ENCODE data around the gene POLN. TPM values are rescaled to one million over a fixed set of nuclear protein-coding genes. Genes with fewer than 3 reads are reported as not detected.

The POLN gene
- total RNA-seq, 2 experiments from 2014 or later = 2.1 to 2.3 TPM

GRCh38 chr4:2175990-2176698, 65.8 kb downstream of the POLN start:
- Mint-ChIP-seq H3K27ac (no peak overlapping the region), H3K36me3 (ENCODE audit: low read depth) (no peaks in the 10 kb centered on the region), H3K4me3 (no peak overlapping the region), H3K27me3 (no peaks in the 10 kb centered on the region), H3K4me1 (ENCODE audit: low read depth) (peaks cover 21% of the 10 kb centered on the region), H3K9me3 (no peaks in the 10 kb centered on the region)
- Histone ChIP-seq H3K36me3 (ENCODE audit: insufficient read depth, low read length) (no peaks in the 10 kb centered on the region), H3K9me3 (ENCODE audit: control insufficient read depth in 1 of 2, insufficient read depth in 1 of 2, low read length in 2 of 2) (no peaks in the 10 kb centered on the region), H3K4me1 (ENCODE audit: insufficient read depth, low read length) (peaks cover 9% of the 10 kb centered on the region), H3K27ac (ENCODE audit: low read depth in 1 of 2, low read length in 2 of 2) (no peak overlapping the region), H3K27me3 (ENCODE audit: control insufficient read depth in 1 of 2, insufficient read depth in 2 of 2, low read length in 2 of 2) (no peaks in the 10 kb centered on the region), H3K4me3 (ENCODE audit: low read length) (no peak overlapping the region)
- intact Hi-C loops (cut with DNase I, micrococcal nuclease) = no loop called here
- ChIA-PET CTCF (no interaction called here), POLR2A (no interaction called here)
- ATAC-seq (ENCODE audit: poor library complexity) = no peak
- DNase-seq = no peak
- no peak for TF ChIP-seq CTCF (IDR thresholded peaks at IDR 0.05)

DNA sequence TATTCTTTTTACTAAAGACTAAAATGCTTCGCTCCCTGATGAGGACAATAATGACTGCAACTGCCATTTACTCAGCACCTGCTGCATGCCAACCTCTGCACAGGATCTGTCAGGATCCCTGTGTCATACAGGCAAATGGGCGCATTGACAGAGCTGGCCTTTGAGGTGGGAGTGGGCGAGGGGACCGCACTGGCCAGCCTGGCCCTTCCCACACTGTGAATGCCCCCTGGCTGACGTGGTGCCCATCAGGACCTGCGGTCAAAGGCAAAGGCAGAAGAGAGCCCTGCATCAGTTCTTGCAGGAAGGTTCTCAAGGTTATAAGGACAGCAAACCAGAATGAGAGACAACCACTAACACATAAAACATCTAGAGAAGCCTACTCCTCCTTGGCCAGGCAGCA, 67.9 kb downstream of the POLN start:
- Mint-ChIP-seq H3K4me1 (ENCODE audit: low read depth) (peaks cover 21% of the 10 kb centered on the region), H3K4me3 (no peak overlapping the region), H3K27ac (no peak overlapping the region), H3K9me3 (no peaks in the 10 kb centered on the region), H3K36me3 (ENCODE audit: low read depth) (no peaks in the 10 kb centered on the region), H3K27me3 (no peaks in the 10 kb centered on the region)
- CTCF ChIA-PET = no interaction called here
- Histone ChIP-seq H3K9me3 (ENCODE audit: control insufficient read depth in 1 of 2, insufficient read depth in 1 of 2, low read length in 2 of 2) (no peaks in the 10 kb centered on the region), H3K36me3 (ENCODE audit: insufficient read depth, low read length) (no peaks in the 10 kb centered on the region), H3K4me3 (ENCODE audit: low read length) (no peak overlapping the region), H3K4me1 (ENCODE audit: insufficient read depth, low read length) (peaks cover 9% of the 10 kb centered on the region), H3K27me3 (ENCODE audit: control insufficient read depth in 1 of 2, insufficient read depth in 2 of 2, low read length in 2 of 2) (no peaks in the 10 kb centered on the region), H3K27ac (ENCODE audit: low read depth in 1 of 2, low read length in 2 of 2) (no peak overlapping the region)
- ATAC-seq (ENCODE audit: poor library complexity) (no peak), DNase-seq (no peak)
- POLR2A ChIA-PET = interaction anchor here (0.6 kb wide), 1 partner anchor 62 kb away, joined by 3 read pairs; no protein-coding TSS in a partner anchor
- intact Hi-C loops (cut with DNase I, micrococcal nuclease) = no loop called here
- TF ChIP-seq CTCF (IDR thresholded peaks at IDR 0.05) = no peak

GRCh38 chr4:2172627-2173231, 69.2 kb downstream of the POLN start:
- Mint-ChIP-seq H3K36me3 (ENCODE audit: low read depth) (no peaks in the 10 kb centered on the region), H3K4me1 (ENCODE audit: low read depth) (peaks cover 21% of the 10 kb centered on the region), H3K9me3 (no peaks in the 10 kb centered on the region), H3K27ac (peak overlapping the region; percentile 1), H3K4me3 (no peak overlapping the region), H3K27me3 (no peaks in the 10 kb centered on the region)
- Histone ChIP-seq H3K27ac (ENCODE audit: low read depth in 1 of 2, low read length in 2 of 2) (no peak overlapping the region), H3K9me3 (ENCODE audit: control insufficient read depth in 1 of 2, insufficient read depth in 1 of 2, low read length in 2 of 2) (no peaks in the 10 kb centered on the region), H3K4me1 (ENCODE audit: insufficient read depth, low read length) (peaks cover 9% of the 10 kb centered on the region), H3K36me3 (ENCODE audit: insufficient read depth, low read length) (no peaks in the 10 kb centered on the region), H3K4me3 (ENCODE audit: low read length) (no peak overlapping the region), H3K27me3 (ENCODE audit: control insufficient read depth in 1 of 2, insufficient read depth in 2 of 2, low read length in 2 of 2) (no peaks in the 10 kb centered on the region)
- ChIA-PET POLR2A (interaction anchor here (1.2 kb wide), 1 partner anchor 89 kb away, joined by 3 read pairs; the partner anchor contains the start of gene MXD4), CTCF (no interaction called here)
- intact Hi-C loops (cut with DNase I, micrococcal nuclease) = no loop called here
- ATAC-seq (ENCODE audit: poor library complexity) (peak; percentile 94), DNase-seq (peak in 7 of 14 experiments; percentile 5 to 56 (median 23))
- TF ChIP-seq CTCF (IDR thresholded peaks at IDR 0.05) = no peak
